ENCODE results near the gene IL17F. TPM values are rescaled to one million over a fixed set of nuclear protein-coding genes. Genes with fewer than 3 reads are reported as not detected.
"Not testable (repeated sequence)": the region's sequence is repeated elsewhere in the genome, so short reads cannot be mapped to it uniquely, and the experiment has no call there.

The IL17F gene
- total and polyA plus RNA-seq, 2 donors = not detected

DNA sequence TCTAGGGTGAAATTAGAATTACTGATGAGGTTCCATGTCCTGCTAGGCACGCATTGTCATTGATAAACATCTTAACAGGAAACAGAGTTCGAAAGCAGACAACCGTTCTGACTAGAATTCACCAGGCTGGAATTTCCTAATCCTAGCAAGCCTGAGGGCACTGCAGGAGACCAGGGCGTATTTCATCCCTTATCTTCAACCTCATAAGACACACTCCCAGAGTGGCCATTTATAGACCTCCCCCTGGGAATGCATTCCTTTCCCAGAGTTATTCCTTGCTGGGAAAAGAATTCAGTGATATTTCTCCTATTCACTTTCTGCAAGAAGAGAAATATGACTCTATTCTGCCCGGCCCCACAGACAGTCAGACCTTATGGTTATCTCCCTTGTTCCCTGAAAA is 44.2 kb downstream of the IL17F start:
- H3K36me3 ChIP-seq (ENCODE audit: insufficient read depth); DNase-seq (ENCODE audit: extremely low spot score); H3K4me1 ChIP-seq (ENCODE audit: insufficient read depth); H3K27ac ChIP-seq (ENCODE audit: low read depth); H3K4me3 ChIP-seq (ENCODE audit: low read depth, low read length): not testable (repeated sequence)
- whole genome bisulfite sequencing = 59% methylated on average over 5 of the region's 5 CpGs

DNA sequence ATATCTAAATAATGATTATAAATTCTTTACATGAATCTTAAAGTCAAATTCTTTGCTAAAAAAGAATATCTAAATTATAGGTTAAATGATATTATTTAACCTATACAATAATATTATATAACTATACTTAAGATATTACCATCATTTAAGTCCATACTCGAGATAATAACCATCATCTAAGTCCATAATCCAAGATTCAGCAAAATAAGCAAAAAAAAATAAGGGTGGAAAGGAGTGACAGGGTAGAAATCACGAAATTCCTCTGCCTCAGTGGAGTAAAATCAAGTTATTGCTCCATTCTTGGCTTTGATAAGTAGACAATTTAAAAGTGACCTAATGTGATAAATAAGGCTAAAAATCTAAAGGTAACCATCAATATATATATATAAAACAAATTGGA is 48.4 kb downstream of the IL17F start:
- H3K27ac ChIP-seq (ENCODE audit: low read depth) = no peak overlapping the region
- no peak overlapping the region for H3K4me3 ChIP-seq (ENCODE audit: low read depth, low read length)
- no peak for DNase-seq (ENCODE audit: extremely low spot score)
- 50% methylated on average over 2 of the region's 2 CpGs for WGBS
- no peaks in the 10 kb centered on the region for H3K4me1 ChIP-seq (ENCODE audit: insufficient read depth)
- no peaks in the 10 kb centered on the region for H3K36me3 ChIP-seq (ENCODE audit: insufficient read depth)

DNA sequence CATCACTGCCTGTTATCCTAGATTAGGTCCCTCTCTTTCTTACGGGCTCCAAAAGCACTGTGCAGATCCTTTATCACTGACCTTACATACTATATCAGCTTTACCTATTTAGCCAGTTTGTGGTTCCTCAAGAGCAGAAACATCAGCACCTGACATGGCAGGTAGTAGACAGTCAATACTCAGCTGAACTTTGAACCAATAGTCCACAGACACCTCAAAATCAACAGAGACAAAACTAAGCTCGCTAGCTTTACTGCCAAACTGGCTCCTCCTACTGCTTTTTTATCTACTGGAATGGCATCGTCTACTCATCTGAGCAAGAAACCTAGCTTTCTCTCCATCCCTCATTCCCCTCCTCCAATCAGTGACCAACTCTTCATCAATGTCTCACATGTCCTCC is 52.5 kb downstream of the IL17F start:
- 62% methylated on average over 3 of the region's 3 CpGs for WGBS

DNA sequence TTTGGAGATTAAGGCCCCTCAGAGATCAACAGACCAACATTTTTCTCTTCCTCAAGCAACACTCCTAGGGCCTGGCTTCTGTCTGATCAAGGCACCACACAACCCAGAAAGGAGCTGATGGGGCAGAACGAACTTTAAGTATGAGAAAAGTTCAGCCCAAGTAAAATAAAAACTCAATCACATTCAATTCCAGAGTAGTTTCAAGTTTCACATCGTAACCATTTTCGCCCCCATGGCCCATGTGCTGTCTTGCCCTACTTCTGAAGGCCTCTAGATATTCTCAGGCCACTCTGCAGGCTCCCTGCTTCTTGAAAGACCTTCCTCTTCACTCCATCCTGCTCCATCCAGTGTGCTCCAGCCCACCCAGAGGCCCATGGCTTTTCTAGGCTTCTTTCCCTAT is 53.9 kb downstream of the IL17F start:
- Histone ChIP-seq H3K27ac (ENCODE audit: low read depth) (no peak overlapping the region), H3K36me3 (ENCODE audit: insufficient read depth) (no peaks in the 10 kb centered on the region), H3K4me1 (ENCODE audit: insufficient read depth) (no peaks in the 10 kb centered on the region), H3K4me3 (ENCODE audit: low read depth, low read length) (no peak overlapping the region)
- WGBS = 78% methylated on average over 3 of the region's 3 CpGs
- no peak for DNase-seq (ENCODE audit: extremely low spot score)

More for the DNA sequence above, 52.5 kb downstream of the IL17F start:
- Histone ChIP-seq H3K4me3 (ENCODE audit: low read depth, low read length) (no peak overlapping the region), H3K27ac (ENCODE audit: low read depth) (no peak overlapping the region), H3K4me1 (ENCODE audit: insufficient read depth) (no peaks in the 10 kb centered on the region), H3K36me3 (ENCODE audit: insufficient read depth) (no peaks in the 10 kb centered on the region)
- DNase-seq (ENCODE audit: extremely low spot score) = no peak

DNA sequence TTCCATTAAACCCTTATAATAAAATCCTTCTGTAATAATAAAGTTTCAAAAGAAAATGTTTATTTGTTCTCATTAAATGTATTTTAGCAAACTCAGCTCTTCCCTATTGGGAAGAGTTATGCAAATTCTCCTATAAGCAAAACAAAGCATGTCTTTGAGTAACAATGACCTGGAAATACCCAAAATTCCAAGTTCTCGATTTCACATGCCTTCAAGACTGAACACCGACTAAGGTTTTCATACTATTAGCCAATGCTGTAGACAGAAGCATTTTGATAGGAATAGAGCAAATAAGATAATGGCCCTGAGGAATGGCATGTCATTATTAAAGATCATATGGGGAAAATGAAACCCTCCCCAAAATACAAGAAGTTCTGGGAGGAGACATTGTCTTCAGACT is 54.3 kb downstream of the IL17F start:
- Histone ChIP-seq H3K27ac (ENCODE audit: low read depth) (no peak overlapping the region), H3K4me3 (ENCODE audit: low read depth, low read length) (no peak overlapping the region), H3K4me1 (ENCODE audit: insufficient read depth) (no peaks in the 10 kb centered on the region), H3K36me3 (ENCODE audit: insufficient read depth) (no peaks in the 10 kb centered on the region)
- DNase-seq (ENCODE audit: extremely low spot score) = no peak
- WGBS = 83% methylated on average over 2 of the region's 2 CpGs

DNA sequence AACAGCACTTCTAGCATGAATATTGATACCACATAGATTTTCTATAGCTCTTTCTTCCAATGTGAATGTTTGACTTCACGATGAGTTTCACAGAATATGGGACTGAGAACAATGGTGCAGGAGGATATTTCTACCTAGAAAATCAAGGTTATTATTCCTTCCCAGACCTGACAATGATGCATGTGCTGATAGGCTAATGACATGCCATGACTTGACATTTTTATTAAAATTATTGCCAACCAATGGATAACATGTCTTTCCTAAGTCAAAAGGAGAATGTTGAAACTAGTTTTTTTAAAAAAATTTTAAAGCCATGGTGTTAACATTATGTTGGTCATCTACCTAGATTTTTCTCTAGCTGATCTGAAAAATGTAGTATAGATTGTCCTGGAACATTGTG is 57.2 kb downstream of the IL17F start:
- Histone ChIP-seq H3K27ac (ENCODE audit: low read depth) (no peak overlapping the region), H3K4me3 (ENCODE audit: low read depth, low read length) (no peak overlapping the region), H3K36me3 (ENCODE audit: insufficient read depth) (no peaks in the 10 kb centered on the region), H3K4me1 (ENCODE audit: insufficient read depth) (no peaks in the 10 kb centered on the region)
- 94% methylated on average over 1 of the region's 1 CpG for WGBS
- DNase-seq (ENCODE audit: extremely low spot score) = no peak

Other genes with a start within 250 kb of the IL17F start
- 3.6 TPM for gene PKHD1, start 156.9 kb downstream of the IL17F start, total RNA-seq
- gene PKHD1, start 156.9 kb downstream of the IL17F start, polyA plus RNA-seq = 0.29 TPM
- not detected for gene IL17A, start 58.1 kb downstream of the IL17F start, total RNA-seq
- gene IL17A, start 58.1 kb downstream of the IL17F start, polyA plus RNA-seq = not detected
- 45.8 TPM for gene MCM3, start 40.2 kb upstream of the IL17F start, total RNA-seq
- gene MCM3, start 40.2 kb upstream of the IL17F start, polyA plus RNA-seq = 48.8 TPM
- 15.4 TPM for gene PAQR8, start 117.7 kb upstream of the IL17F start, total RNA-seq
- gene PAQR8, start 117.7 kb upstream of the IL17F start, polyA plus RNA-seq = 12.1 TPM
- gene EFHC1, start 175.8 kb upstream of the IL17F start, total RNA-seq = 51.2 TPM
- 12.8 TPM for gene EFHC1, start 175.8 kb upstream of the IL17F start, polyA plus RNA-seq